Measurements from ENCODE around the gene CACNG4.

GRCh38 chr17:66934040-66934439, 30.5 kb upstream of the CACNG4 start:
- no peak for TF ChIP-seq CTCF (conservative IDR thresholded peaks at IDR 0.05; ENCODE audit: low read length)
- no peak for TF ChIP-seq EZH2phosphoT487 (IDR thresholded peaks at IDR 0.05; ENCODE audit: borderline replicate concordance, low read depth, low read length)
